SK-N-SH (cell line): ENCODE data around the gene FAM118A.

Experiments
- ELF1 ChIP-seq: IDR thresholded peaks from 2 replicates; pipeline ENCODE4 v1.4.0; 2012
- EP300 ChIP-seq, 2 experiments: IDR thresholded peaks; 2 replicates each; pipeline versions ENCODE4 v1.4.0 to v1.6.1; 2012; ENCODE audit warnings: borderline replicate concordance in 1 of 2, low read depth in 1 of 2, low read length in 1 of 2
- FOSL2 ChIP-seq: IDR thresholded peaks from 2 replicates; pipeline ENCODE4 v1.4.0; 2012; ENCODE audit warnings: low read depth, mild to moderate bottlenecking, moderate library complexity, borderline replicate concordance
- JUND ChIP-seq: IDR thresholded peaks from 2 replicates; pipeline ENCODE4 v1.4.0; 2012
- PBX3 ChIP-seq: IDR thresholded peaks from 2 replicates; pipeline ENCODE4; 2012
- POLR2AphosphoS5 ChIP-seq: IDR thresholded peaks from 2 replicates; pipeline ENCODE4 v1.6.1; 2012; ENCODE audit warnings: low read depth, low read length
- RXRA ChIP-seq: IDR thresholded peaks from 2 replicates; pipeline ENCODE4 v1.4.0; 2012; ENCODE audit warnings: low read depth, mild to moderate bottlenecking, borderline replicate concordance
- SMC3 ChIP-seq: IDR thresholded peaks from 2 replicates; pipeline ENCODE4 v1.6.1; 2012; ENCODE audit warnings: low read depth, low read length, improper control_type of control experiment
- ZBTB33 ChIP-seq: IDR thresholded peaks from 2 replicates; pipeline ENCODE4 v1.4.0; 2012; ENCODE audit warnings: low read depth, borderline replicate concordance
- TF ChIP-seq, protein P1 (sequence below): fragments of 200-600 bp; sonication (generic); IDR thresholded peaks from 2 replicates; pipeline ENCODE4 v1.6.1; 2017; ENCODE audit warnings: antibody characterized with exemption, mild to moderate bottlenecking, moderate library complexity
- TF ChIP-seq, protein P2 (sequence below): fragments of 150-350 bp; IDR thresholded peaks from 2 replicates; pipeline ENCODE4 v1.6.1; 2016; ENCODE audit warnings: mild to moderate bottlenecking, low read depth, low read length

GRCh38 chr22:45332001-45332400, 22.3 kb downstream of the FAM118A start:
- no peak for TF ChIP-seq ELF1
- TF ChIP-seq, protein P1, sequence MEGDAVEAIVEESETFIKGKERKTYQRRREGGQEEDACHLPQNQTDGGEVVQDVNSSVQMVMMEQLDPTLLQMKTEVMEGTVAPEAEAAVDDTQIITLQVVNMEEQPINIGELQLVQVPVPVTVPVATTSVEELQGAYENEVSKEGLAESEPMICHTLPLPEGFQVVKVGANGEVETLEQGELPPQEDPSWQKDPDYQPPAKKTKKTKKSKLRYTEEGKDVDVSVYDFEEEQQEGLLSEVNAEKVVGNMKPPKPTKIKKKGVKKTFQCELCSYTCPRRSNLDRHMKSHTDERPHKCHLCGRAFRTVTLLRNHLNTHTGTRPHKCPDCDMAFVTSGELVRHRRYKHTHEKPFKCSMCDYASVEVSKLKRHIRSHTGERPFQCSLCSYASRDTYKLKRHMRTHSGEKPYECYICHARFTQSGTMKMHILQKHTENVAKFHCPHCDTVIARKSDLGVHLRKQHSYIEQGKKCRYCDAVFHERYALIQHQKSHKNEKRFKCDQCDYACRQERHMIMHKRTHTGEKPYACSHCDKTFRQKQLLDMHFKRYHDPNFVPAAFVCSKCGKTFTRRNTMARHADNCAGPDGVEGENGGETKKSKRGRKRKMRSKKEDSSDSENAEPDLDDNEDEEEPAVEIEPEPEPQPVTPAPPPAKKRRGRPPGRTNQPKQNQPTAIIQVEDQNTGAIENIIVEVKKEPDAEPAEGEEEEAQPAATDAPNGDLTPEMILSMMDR = no peak
- TF ChIP-seq POLR2AphosphoS5 = no peak
- no peak for TF ChIP-seq FOSL2
- TF ChIP-seq SMC3 = no peak
- no peak for TF ChIP-seq EP300 (IDR thresholded peaks at IDR 0.05; ENCODE audit: borderline replicate concordance in 1 of 2, low read depth in 1 of 2, low read length in 1 of 2)
- no peak for TF ChIP-seq JUND
- TF ChIP-seq RXRA = no peak
- no peak for TF ChIP-seq ZBTB33
- TF ChIP-seq, protein P2, sequence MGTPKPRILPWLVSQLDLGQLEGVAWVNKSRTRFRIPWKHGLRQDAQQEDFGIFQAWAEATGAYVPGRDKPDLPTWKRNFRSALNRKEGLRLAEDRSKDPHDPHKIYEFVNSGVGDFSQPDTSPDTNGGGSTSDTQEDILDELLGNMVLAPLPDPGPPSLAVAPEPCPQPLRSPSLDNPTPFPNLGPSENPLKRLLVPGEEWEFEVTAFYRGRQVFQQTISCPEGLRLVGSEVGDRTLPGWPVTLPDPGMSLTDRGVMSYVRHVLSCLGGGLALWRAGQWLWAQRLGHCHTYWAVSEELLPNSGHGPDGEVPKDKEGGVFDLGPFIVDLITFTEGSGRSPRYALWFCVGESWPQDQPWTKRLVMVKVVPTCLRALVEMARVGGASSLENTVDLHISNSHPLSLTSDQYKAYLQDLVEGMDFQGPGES = no peak
- TF ChIP-seq PBX3 = no peak
